DND-41 (cell line): Measurements from ENCODE around the gene CCDC137.

ENCODE experiments used
- EZH2 ChIP-seq: IDR thresholded peaks from 3 replicates; pipeline ENCODE4 v1.6.1; 2012; ENCODE audit warnings: borderline replicate concordance, low read depth, mild to moderate bottlenecking, moderate library complexity, low read length, inconsistent platforms; ENCODE audit not compliant: severe bottlenecking
- TF ChIP-seq, protein P1 (sequence below): IDR thresholded peaks from 2 replicates; pipeline ENCODE4 v1.5.1; 2012; ENCODE audit warnings: borderline replicate concordance, low read length, moderate library complexity, mild to moderate bottlenecking; ENCODE audit not compliant: poor library complexity, severe bottlenecking; ENCODE audit errors: extremely low read depth

DNA sequence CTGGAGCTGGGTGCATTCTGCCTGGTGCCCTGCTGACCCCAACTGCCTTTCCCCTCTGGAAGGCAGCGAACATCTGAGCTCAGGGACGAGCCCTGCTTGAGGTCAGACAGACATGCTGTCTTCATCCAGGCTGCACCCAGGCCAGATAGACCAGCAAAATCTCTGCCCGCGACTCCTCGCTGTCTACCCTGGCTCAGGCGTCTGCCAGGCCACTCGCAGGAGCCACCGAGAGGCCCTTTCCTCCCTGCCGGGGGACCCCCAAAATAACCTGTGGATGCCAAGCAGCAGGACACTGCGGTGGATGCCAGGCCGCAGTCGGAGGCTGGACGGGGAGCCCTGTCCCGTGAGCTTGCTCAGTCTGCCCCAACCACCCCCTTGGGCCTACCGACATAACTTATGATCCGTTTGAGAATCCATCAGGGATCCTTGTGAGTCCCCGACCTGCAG is 42.2 kb downstream of the CCDC137 start:
- TF ChIP-seq, protein P1, sequence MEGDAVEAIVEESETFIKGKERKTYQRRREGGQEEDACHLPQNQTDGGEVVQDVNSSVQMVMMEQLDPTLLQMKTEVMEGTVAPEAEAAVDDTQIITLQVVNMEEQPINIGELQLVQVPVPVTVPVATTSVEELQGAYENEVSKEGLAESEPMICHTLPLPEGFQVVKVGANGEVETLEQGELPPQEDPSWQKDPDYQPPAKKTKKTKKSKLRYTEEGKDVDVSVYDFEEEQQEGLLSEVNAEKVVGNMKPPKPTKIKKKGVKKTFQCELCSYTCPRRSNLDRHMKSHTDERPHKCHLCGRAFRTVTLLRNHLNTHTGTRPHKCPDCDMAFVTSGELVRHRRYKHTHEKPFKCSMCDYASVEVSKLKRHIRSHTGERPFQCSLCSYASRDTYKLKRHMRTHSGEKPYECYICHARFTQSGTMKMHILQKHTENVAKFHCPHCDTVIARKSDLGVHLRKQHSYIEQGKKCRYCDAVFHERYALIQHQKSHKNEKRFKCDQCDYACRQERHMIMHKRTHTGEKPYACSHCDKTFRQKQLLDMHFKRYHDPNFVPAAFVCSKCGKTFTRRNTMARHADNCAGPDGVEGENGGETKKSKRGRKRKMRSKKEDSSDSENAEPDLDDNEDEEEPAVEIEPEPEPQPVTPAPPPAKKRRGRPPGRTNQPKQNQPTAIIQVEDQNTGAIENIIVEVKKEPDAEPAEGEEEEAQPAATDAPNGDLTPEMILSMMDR: no peak
- TF ChIP-seq EZH2: no peak
